NT2/D1 (cell line): ENCODE measurements around the gene RELL1.

Experiments
- YY1 ChIP-seq: IDR thresholded peaks from 2 replicates; pipeline ENCODE4 v1.6.1; 2011; ENCODE audit not compliant: insufficient read length, insufficient read depth
- ZNF274 ChIP-seq: IDR thresholded peaks from 2 replicates; pipeline ENCODE4 v1.6.1; 2011; ENCODE audit warnings: mild to moderate bottlenecking, low read depth, low read length

DNA sequence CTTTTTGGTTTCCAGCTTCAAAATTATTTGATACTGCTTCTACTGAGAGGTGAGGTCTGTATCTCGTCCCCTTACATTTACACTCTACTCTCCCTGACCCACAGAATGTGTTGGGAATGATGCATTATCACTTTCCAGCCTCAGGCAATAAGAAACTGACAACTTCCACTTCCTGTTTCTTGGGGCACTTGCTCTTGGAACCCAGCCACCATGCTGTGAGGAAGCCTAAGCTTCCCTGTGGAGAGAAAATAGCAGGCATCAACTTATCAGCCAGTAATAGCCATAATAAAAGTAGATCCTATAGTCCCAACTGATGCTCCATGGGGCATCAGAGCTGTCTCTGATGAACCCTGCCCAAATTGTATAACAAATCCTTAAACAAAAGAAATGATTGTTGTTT lies 32.6 kb downstream of the RELL1 start:
- TF ChIP-seq YY1 (no peak), ZNF274 (no peak)
